H9 (cell line): ENCODE results near the gene ABLIM1. TPM values are rescaled to one million over a fixed set of nuclear protein-coding genes. Genes with fewer than 3 reads are reported as not detected.

ENCODE experiments used
- DNase-seq: peaks from one replicate; pipeline ENCODE4 v3.0.0-alpha.2; 2017
- H2AFZ ChIP-seq: one replicate; pipeline ENCODE4 v1.6.1; 2013; ENCODE audit warnings: mild to moderate bottlenecking, low read length, control low read depth, moderate library complexity
- H2AK5ac ChIP-seq: 2 replicates; pipeline ENCODE4 v1.6.1; 2013; ENCODE audit warnings: low read length, control low read depth, mixed read lengths; ENCODE audit not compliant: insufficient read length
- H2BK120ac ChIP-seq: one replicate; pipeline ENCODE4 v1.6.1; 2013; ENCODE audit warnings: low read depth, mild to moderate bottlenecking, low read length, control low read depth, inconsistent platforms; ENCODE audit not compliant: poor library complexity, severe bottlenecking
- H2BK12ac ChIP-seq: 2 replicates; pipeline ENCODE4 v1.6.1; 2013; ENCODE audit warnings: low read length, control low read depth, mixed read lengths, low read depth; ENCODE audit not compliant: insufficient read length
- H2BK15ac ChIP-seq: 2 replicates; pipeline ENCODE4 v1.6.1; 2013; ENCODE audit warnings: low read depth, low read length, control low read depth
- H2BK20ac ChIP-seq: one replicate; pipeline ENCODE4 v1.6.1; 2013; ENCODE audit warnings: low read depth, mild to moderate bottlenecking, low read length, control low read depth, inconsistent platforms; ENCODE audit not compliant: poor library complexity, severe bottlenecking
- H2BK5ac ChIP-seq: 2 replicates; pipeline ENCODE4 v1.6.1; 2013; ENCODE audit warnings: low read length, control low read depth, mixed read lengths; ENCODE audit not compliant: insufficient read length
- H3K14ac ChIP-seq: 2 replicates; pipeline ENCODE4 v1.6.1; 2013; ENCODE audit warnings: low read length, control low read depth; ENCODE audit not compliant: insufficient read depth
- H3K18ac ChIP-seq: 2 replicates; pipeline ENCODE4 v1.6.1; 2013; ENCODE audit warnings: low read depth, mild to moderate bottlenecking, mixed read lengths, low read length, control low read depth; ENCODE audit not compliant: insufficient read length
- H3K23ac ChIP-seq: 2 replicates; pipeline ENCODE4 v1.6.1; 2013; ENCODE audit warnings: low read length, control low read depth, mixed read lengths, low read depth; ENCODE audit not compliant: insufficient read length
- H3K23me2 ChIP-seq: 2 replicates; pipeline ENCODE4 v1.6.1; 2013; ENCODE audit warnings: low read depth, mild to moderate bottlenecking, mixed read lengths, low read length, control low read depth; ENCODE audit not compliant: insufficient read length, poor library complexity, severe bottlenecking
- H3K27ac ChIP-seq: 2 replicates; pipeline ENCODE4 v1.5.1; 2013; ENCODE audit warnings: low read length, control low read depth, mixed read lengths, low read depth; ENCODE audit not compliant: insufficient read length
- H3K27me3 ChIP-seq: 2 replicates; pipeline ENCODE4 v1.6.1; 2013; ENCODE audit warnings: low read length, control low read depth, inconsistent platforms; ENCODE audit not compliant: insufficient read depth
- H3K4ac ChIP-seq: 2 replicates; pipeline ENCODE4 v1.6.1; 2013; ENCODE audit warnings: low read depth, mild to moderate bottlenecking, control low read depth, inconsistent platforms, low read length, moderate library complexity
- H3K4me1 ChIP-seq: 2 replicates; pipeline ENCODE4 v1.6.1; 2013; ENCODE audit warnings: low read length, control low read depth, inconsistent platforms; ENCODE audit not compliant: insufficient read depth
- H3K4me2 ChIP-seq: 2 replicates; pipeline ENCODE4 v1.6.1; 2013; ENCODE audit warnings: low read length, control low read depth, mixed read lengths; ENCODE audit not compliant: insufficient read length, insufficient read depth
- H3K56ac ChIP-seq: 2 replicates; pipeline ENCODE4 v1.6.1; 2013; ENCODE audit warnings: low read depth, mild to moderate bottlenecking, mixed read lengths, low read length, control low read depth; ENCODE audit not compliant: insufficient read length
- H3K79me1 ChIP-seq: 2 replicates; pipeline ENCODE4 v1.6.1; 2013; ENCODE audit warnings: low read depth, mild to moderate bottlenecking, moderate library complexity, low read length, control low read depth, inconsistent platforms; ENCODE audit not compliant: insufficient read depth, poor library complexity, severe bottlenecking
- H3K79me2 ChIP-seq: 2 replicates; pipeline ENCODE4 v1.6.1; 2013; ENCODE audit warnings: low read length, control low read depth, inconsistent platforms; ENCODE audit not compliant: insufficient read depth
- H3K9ac ChIP-seq: 2 replicates; pipeline ENCODE4 v1.6.1; 2013; ENCODE audit warnings: low read length, control low read depth, mixed read lengths; ENCODE audit not compliant: insufficient read length; ENCODE audit errors: extremely low read depth
- H3K9me3 ChIP-seq: one replicate; pipeline ENCODE4 v1.6.1; 2013; ENCODE audit warnings: low read depth, low read length, inconsistent platforms; ENCODE audit not compliant: control insufficient read depth
- H3T11ph ChIP-seq: one replicate; pipeline ENCODE4 v1.6.1; 2013; ENCODE audit warnings: mild to moderate bottlenecking, low read length, control low read depth, inconsistent platforms
- H4K20me1 ChIP-seq: one replicate; pipeline ENCODE4 v1.6.1; 2013; ENCODE audit not compliant: control insufficient read depth, insufficient read length, insufficient read depth
- H4K5ac ChIP-seq: 2 replicates; pipeline ENCODE4 v1.6.1; 2013; ENCODE audit warnings: low read depth, mild to moderate bottlenecking, mixed read lengths, low read length, control low read depth; ENCODE audit not compliant: insufficient read length
- H4K8ac ChIP-seq: replicated peaks from 2 replicates; pipeline ENCODE4 v1.6.1; 2013; ENCODE audit warnings: low read length, control low read depth, mixed read lengths, low read depth; ENCODE audit not compliant: insufficient read length
- H4K91ac ChIP-seq: 2 replicates; pipeline ENCODE4 v1.6.1; 2013; ENCODE audit warnings: low read depth, mild to moderate bottlenecking, moderate library complexity, mixed read lengths, low read length, control low read depth; ENCODE audit not compliant: insufficient read length
- H3K27ac Mint-ChIP-seq, 3 experiments: 2 replicates in 2 of 3; 3 replicates in 1 of 3; pipeline ENCODE4 v1.8.0; 2020 to 2021; ENCODE audit warnings: mixed read lengths in 3 of 3, mild to moderate bottlenecking in 1 of 3, moderate library complexity in 1 of 3
- H3K27me3 Mint-ChIP-seq: 2 replicates; pipeline ENCODE4 v1.8.0; 2021; ENCODE audit warnings: low read depth, mild to moderate bottlenecking, moderate library complexity, mixed read lengths
- H3K36me3 Mint-ChIP-seq, 3 experiments: 2 replicates in 2 of 3; 3 replicates in 1 of 3; pipeline ENCODE4 v1.8.0; 2020 to 2021; ENCODE audit warnings: low read depth in 3 of 3, mixed read lengths in 3 of 3; ENCODE audit not compliant: insufficient read depth in 1 of 3
- H3K4me1 Mint-ChIP-seq, 2 experiments: 2 replicates each; pipeline ENCODE4 v1.8.0; 2020; ENCODE audit warnings: mixed read lengths in 2 of 2
- H3K4me3 Mint-ChIP-seq, 2 experiments: 2 replicates in 1 of 2; 3 replicates in 1 of 2; pipeline ENCODE4 v1.8.0; 2020 to 2021; ENCODE audit warnings: mild to moderate bottlenecking in 2 of 2, mixed read lengths in 2 of 2, moderate library complexity in 1 of 2
- H3K9me3 Mint-ChIP-seq, 2 experiments: 2 replicates in 1 of 2; 3 replicates in 1 of 2; pipeline ENCODE4 v1.8.0; 2020; ENCODE audit warnings: mild to moderate bottlenecking in 2 of 2, mixed read lengths in 2 of 2, moderate library complexity in 1 of 2
- WGBS: extraction: QIAGEN DNeasy Blood & Tissue Kit; methylation state at CpG from one replicate; pipeline ENCODE4 v1.1.7; 2013; ENCODE audit warnings: missing lambda C conversion rate, low lambda C conversion rate, mixed read lengths; ENCODE audit not compliant: insufficient read length; ENCODE audit errors: extremely low coverage; 5-methylcytosine and 5-hydroxymethylcytosine counted together
- total RNA-seq: library from RNA; stranded (reverse); gene quantifications from 2 replicates; pipeline ENCODE4 v1.2.1, GENCODE V29; 2021
- TF ChIP-seq, protein P1 (sequence below): fragments of 200-600 bp; sonication (generic); conservative IDR thresholded peaks from 3 replicates; pipeline ENCODE4 v1.8.0; 2021; ENCODE audit warnings: antibody characterized with exemption, mild to moderate bottlenecking

ABLIM1 gene
- total RNA-seq, 1 experiment from 2014 or later: 32.1 TPM

DNA sequence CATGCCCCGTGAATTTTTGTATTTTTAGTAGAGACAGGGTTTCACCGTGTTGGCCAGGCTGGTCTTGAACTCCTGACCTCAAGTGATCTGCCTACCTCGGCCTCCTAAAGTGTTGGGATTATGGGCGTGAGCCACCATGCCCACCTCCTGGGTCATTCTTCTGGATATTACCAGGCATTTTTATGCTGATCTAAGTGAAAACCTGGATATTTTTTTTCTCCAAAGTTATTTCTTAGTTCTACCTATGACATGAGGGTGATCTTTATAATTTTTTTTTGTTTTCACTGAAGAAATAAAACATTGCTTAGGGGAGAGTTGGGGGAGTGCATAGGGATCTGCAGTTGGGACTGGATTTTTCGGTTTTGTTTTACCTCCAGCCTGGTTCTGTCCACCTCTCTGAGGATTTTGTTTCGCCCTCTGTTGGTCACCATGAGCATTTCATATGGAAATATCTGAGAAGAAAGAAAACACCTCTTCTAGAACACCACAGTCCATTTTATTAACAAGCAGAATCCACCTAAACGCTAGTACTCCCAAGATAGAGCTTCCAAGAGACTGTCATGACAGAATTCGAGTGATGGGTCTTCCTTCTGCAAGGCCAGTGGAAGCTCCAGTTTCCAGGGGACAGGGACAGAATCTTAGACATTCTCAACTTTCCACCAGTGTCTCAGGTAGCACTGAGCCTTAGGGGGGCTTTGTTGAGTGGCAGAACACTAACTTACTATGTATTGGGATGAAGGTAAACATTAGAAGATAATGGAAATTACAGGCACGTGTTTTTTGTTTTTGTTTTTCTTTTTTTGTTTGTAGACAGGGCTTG is 220.4 kb downstream of the ABLIM1 start:
- Histone ChIP-seq H3K4me2 (no peak overlapping the region), H2BK20ac (no peak overlapping the region), H3K18ac (no peak overlapping the region)

More for the DNA sequence above, 220.4 kb downstream of the ABLIM1 start:
- Histone ChIP-seq H4K20me1 (no peaks in the 10 kb centered on the region), H3K4me1 (no peaks in the 10 kb centered on the region), H2AK5ac (no peak overlapping the region), H2BK15ac (no peak overlapping the region), H3T11ph (no peak overlapping the region), H2AFZ (no peak overlapping the region), H3K9ac (no peak overlapping the region), H3K9me3 (no peaks in the 10 kb centered on the region), H2BK120ac (no peak overlapping the region), H4K91ac (no peak overlapping the region), H3K23ac (no peak overlapping the region), H3K79me1 (no peaks in the 10 kb centered on the region), H3K27me3 (no peaks in the 10 kb centered on the region), H3K23me2 (no peaks in the 10 kb centered on the region), H2BK5ac (no peak overlapping the region), H3K79me2 (no peaks in the 10 kb centered on the region), H2BK12ac (no peak overlapping the region), H4K5ac (no peak overlapping the region), H4K8ac (no peak overlapping the region), H3K56ac (no peak overlapping the region), H3K27ac (no peak overlapping the region), H3K14ac (no peak overlapping the region), H3K4ac (no peak overlapping the region)
- no peaks in the 10 kb centered on the region for H3K9me3 Mint-ChIP-seq
- TF ChIP-seq, protein P1, sequence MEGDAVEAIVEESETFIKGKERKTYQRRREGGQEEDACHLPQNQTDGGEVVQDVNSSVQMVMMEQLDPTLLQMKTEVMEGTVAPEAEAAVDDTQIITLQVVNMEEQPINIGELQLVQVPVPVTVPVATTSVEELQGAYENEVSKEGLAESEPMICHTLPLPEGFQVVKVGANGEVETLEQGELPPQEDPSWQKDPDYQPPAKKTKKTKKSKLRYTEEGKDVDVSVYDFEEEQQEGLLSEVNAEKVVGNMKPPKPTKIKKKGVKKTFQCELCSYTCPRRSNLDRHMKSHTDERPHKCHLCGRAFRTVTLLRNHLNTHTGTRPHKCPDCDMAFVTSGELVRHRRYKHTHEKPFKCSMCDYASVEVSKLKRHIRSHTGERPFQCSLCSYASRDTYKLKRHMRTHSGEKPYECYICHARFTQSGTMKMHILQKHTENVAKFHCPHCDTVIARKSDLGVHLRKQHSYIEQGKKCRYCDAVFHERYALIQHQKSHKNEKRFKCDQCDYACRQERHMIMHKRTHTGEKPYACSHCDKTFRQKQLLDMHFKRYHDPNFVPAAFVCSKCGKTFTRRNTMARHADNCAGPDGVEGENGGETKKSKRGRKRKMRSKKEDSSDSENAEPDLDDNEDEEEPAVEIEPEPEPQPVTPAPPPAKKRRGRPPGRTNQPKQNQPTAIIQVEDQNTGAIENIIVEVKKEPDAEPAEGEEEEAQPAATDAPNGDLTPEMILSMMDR: peak; percentile 69
- H3K36me3 Mint-ChIP-seq: peaks cover 11 to 17% (median 15%) of the 10 kb centered on the region in 3 experiments; a peak in 6 of 7 replicates
- peak overlapping the region; percentile 61 to 65 (median 63); a peak in 3 of 7 replicates for H3K27ac Mint-ChIP-seq
- H3K4me1 Mint-ChIP-seq: peaks cover 6 to 7% of the 10 kb centered on the region in 2 experiments; a peak in 2 of 4 replicates
- H3K27me3 Mint-ChIP-seq: no peaks in the 10 kb centered on the region
- WGBS: no CpG with 5 or more reads among the region's 9 CpGs
- DNase-seq: no peak
- no peak overlapping the region for H3K4me3 Mint-ChIP-seq
